Peyer's patch (tissue), 4 donors: ENCODE measurements around the gene TMEM14A. TPM values are rescaled to one million over a fixed set of nuclear protein-coding genes. Genes with fewer than 3 reads are reported as not detected.

Experiments used
- DNase-seq, 3 donors: peaks; one replicate each; pipeline ENCODE4 v3.0.0-alpha.2; 2017 to 2019
- H3K27ac ChIP-seq, 4 donors: fragments of 200-600 bp; sonication (generic); one replicate each; pipeline ENCODE4 v1.5.1; 2016 to 2019
- H3K27me3 ChIP-seq, 2 donors: fragments of 200-600 bp; sonication (generic); one replicate each; pipeline ENCODE4 v1.5.1; 2019
- H3K36me3 ChIP-seq, 3 donors: fragments of 200-600 bp; sonication (generic); one replicate each; pipeline ENCODE4 v1.5.1; 2016 to 2019
- H3K4me1 ChIP-seq, 4 donors: fragments of 200-600 bp; sonication (generic); one replicate each; pipeline ENCODE4 v1.5.1; 2016 to 2019
- H3K4me3 ChIP-seq, 4 donors: fragments of 200-600 bp; sonication (generic); 1 replicate in 3 of 4; 2 replicates in 1 of 4; pipeline ENCODE4 v1.5.1; 2016 to 2019; ENCODE audit warnings: mild to moderate bottlenecking in 1 of 4
- H3K9me3 ChIP-seq, 4 donors: fragments of 200-600 bp; sonication (generic); one replicate each; pipeline ENCODE4 v1.5.1; 2016 to 2019; ENCODE audit warnings: mild to moderate bottlenecking in 1 of 4
- CTCF ChIP-seq, 6 experiments: fragments of 450-650 bp in 4 of 6; fragments of 200-600 bp in 2 of 6; sonication (generic) in 1 of 6; IDR thresholded peaks; one replicate each; pipeline ENCODE4 v1.5.1; 2017 to 2019; ENCODE audit warnings: antibody characterized with exemption in 6 of 6, mild to moderate bottlenecking in 3 of 6, moderate library complexity in 1 of 6
- POLR2A ChIP-seq, 2 donors: fragments of 450-650 bp; IDR thresholded peaks; one replicate each; pipeline ENCODE4 v1.5.1; 2017; ENCODE audit warnings: antibody characterized with exemption in 2 of 2, mild to moderate bottlenecking in 2 of 2, moderate library complexity in 2 of 2
- total RNA-seq, 4 donors: library from RNA; depleted of rRNA; stranded (reverse); fragments of >200 nt; gene quantifications; one replicate each; pipeline ENCODE4 v1.1.0, GENCODE V29; 2016

TMEM14A gene
- total RNA-seq, 4 donors from 2014 or later, result 12.4 to 56.0 (median 25.3) TPM

DNA sequence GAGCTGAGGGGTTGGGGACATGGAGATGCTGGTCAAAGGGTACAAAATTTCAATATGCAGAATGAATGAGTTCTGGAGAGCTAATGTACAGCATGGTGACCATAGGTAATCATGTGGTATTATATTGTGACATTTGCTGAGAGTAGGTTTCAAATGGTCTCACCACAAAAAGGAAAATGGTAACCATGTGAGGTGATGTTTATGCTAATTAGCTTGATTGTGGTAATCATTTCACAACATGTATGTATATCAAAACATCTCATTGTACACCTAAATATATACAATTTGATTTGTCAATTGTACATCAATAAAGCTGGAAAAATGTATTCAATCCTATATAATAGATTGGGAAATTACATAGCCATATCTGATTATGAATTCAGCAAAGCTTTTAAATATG lies 29.5 kb upstream of the TMEM14A start:
- Histone ChIP-seq H3K4me1 (no peaks in the 10 kb centered on the region), H3K27me3 (no peaks in the 10 kb centered on the region), H3K4me3 (no peak overlapping the region), H3K9me3 (no peaks in the 10 kb centered on the region), H3K27ac (no peak overlapping the region), H3K36me3 (no peaks in the 10 kb centered on the region)
- DNase-seq, result no peak
- TF ChIP-seq POLR2A (IDR thresholded peaks at IDR 0.05) (no peak), CTCF (IDR thresholded peaks at IDR 0.05) (no peak)

DNA sequence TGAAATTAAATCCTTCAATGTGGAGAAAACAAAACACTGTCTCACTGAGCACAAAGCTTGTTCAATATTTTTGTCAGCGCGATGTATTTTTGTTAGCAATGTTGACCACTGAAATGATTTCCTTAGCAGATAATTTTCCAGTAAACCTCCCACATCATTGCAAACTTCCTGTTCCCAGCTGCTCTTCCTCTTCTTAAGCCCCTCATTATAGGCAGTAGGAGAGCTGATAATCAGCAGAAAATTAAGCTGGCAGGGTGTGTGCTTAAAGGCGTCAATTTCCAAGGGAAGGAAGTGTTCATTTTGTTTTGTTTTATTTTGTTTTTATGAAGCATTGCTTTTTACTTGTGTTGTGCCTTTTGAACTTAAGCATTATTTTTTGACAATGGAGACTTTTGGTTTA lies 29.1 kb upstream of the TMEM14A start:
- no peak for TF ChIP-seq CTCF (IDR thresholded peaks at IDR 0.05)
- TF ChIP-seq POLR2A (IDR thresholded peaks at IDR 0.05), result no peak
- DNase-seq, result no peak

DNA sequence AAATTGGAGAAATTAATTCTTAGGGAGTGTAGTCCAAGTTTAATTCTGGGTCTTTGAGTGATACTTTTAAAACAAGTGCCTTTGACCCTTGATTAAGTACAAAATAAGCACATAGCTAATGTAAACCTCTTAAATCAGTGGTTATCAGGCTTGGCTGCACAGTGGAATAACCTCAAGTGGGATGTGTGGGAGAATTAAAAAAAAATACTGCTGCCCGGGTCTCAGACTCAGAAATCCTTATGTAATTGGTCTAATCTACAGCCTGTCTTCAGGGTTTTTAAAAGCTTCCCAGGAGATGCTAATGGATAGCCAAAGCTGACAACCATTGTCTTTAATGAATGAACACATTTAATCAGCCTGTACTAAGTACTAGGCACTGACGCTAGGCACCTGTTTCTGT lies 28.5 kb upstream of the TMEM14A start:
- no peak overlapping the region for H3K27ac ChIP-seq
- no peak for DNase-seq
- H3K4me3 ChIP-seq, result no peak overlapping the region
- TF ChIP-seq CTCF (IDR thresholded peaks at IDR 0.05) (no peak), POLR2A (IDR thresholded peaks at IDR 0.05) (no peak)
- H3K27me3 ChIP-seq, result no peaks in the 10 kb centered on the region
- no peaks in the 10 kb centered on the region for H3K36me3 ChIP-seq
- no peaks in the 10 kb centered on the region for H3K4me1 ChIP-seq
- no peaks in the 10 kb centered on the region for H3K9me3 ChIP-seq

More for the DNA sequence above, 29.1 kb upstream of the TMEM14A start:
- Histone ChIP-seq H3K27me3 (no peaks in the 10 kb centered on the region), H3K4me1 (no peaks in the 10 kb centered on the region), H3K27ac (no peak overlapping the region), H3K4me3 (no peak overlapping the region), H3K36me3 (no peaks in the 10 kb centered on the region), H3K9me3 (no peaks in the 10 kb centered on the region)

GRCh38 chr6:52643158-52643557 lies 27.8 kb upstream of the TMEM14A start:
- no peak for TF ChIP-seq POLR2A (IDR thresholded peaks at IDR 0.05)
- TF ChIP-seq CTCF (IDR thresholded peaks at IDR 0.05), result no peak
- Histone ChIP-seq H3K36me3 (no peaks in the 10 kb centered on the region), H3K27ac (no peak overlapping the region), H3K4me3 (no peak overlapping the region), H3K4me1 (no peaks in the 10 kb centered on the region), H3K27me3 (no peaks in the 10 kb centered on the region), H3K9me3 (no peaks in the 10 kb centered on the region)
- DNase-seq, result no peak

DNA sequence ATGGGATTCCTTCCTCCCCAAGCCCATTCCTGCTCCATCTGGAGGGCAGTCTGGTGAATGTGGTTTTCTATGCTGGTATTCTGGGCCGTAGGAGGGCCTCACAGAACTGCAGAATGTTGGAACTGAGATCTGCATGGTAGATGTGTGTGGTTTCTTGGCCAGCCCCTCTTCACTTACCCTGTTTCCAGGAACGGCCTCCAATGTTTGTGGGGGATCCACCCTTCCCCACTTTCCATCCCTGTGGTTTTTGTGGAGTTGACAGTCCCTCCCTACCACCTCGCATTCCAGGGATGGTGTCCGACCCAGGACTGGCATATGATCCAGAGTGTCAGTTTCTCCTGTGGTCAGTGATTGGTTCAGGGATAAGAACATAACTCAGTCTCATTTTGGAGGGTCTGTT lies 26.7 kb upstream of the TMEM14A start:
- Histone ChIP-seq H3K9me3 (no peaks in the 10 kb centered on the region), H3K27me3 (no peaks in the 10 kb centered on the region), H3K27ac (no peak overlapping the region), H3K4me3 (no peak overlapping the region), H3K4me1 (no peaks in the 10 kb centered on the region), H3K36me3 (no peaks in the 10 kb centered on the region)
- DNase-seq, result no peak
- TF ChIP-seq POLR2A (IDR thresholded peaks at IDR 0.05) (no peak), CTCF (IDR thresholded peaks at IDR 0.05) (no peak)

DNA sequence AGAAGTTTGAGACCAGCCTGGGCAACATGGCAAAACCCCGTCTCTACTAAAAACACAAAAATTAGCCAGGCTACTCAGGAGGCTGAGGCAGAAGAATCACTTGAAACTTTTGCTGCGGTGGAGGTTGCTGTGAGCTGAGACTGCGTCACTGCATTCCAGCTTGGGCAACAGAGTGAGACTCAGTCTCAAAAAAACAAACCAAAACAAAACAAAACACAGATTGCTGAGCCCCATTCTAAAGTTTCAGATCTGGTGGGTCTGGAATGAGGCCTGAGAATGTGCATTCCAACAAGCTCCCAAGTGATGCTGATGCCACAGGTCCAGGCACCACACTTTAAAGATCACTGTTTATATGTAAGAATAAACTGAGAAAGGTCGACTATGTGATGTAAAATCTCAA lies 24.9 kb upstream of the TMEM14A start:
- H3K4me1 ChIP-seq, result no peaks in the 10 kb centered on the region
- no peak for DNase-seq
- H3K9me3 ChIP-seq, result no peaks in the 10 kb centered on the region
- no peak overlapping the region for H3K27ac ChIP-seq
- H3K4me3 ChIP-seq, result no peak overlapping the region
- TF ChIP-seq CTCF (IDR thresholded peaks at IDR 0.05), result no peak
- no peaks in the 10 kb centered on the region for H3K36me3 ChIP-seq
- no peaks in the 10 kb centered on the region for H3K27me3 ChIP-seq
